ENCODE data around the gene EPHB1.

GRCh38 chr3:135228201-135228600 lies 433.1 kb downstream of the EPHB1 start:
- no peak for TF ChIP-seq GATA3 (IDR thresholded peaks at IDR 0.05; ENCODE audit: low read depth, low read length)
- no peak for TF ChIP-seq GATA2 (IDR thresholded peaks at IDR 0.05; ENCODE audit: low read depth, low read length)

Measured in SH-SY5Y (cell line).